ENCODE measurements around the gene PRMT2.

PRMT2 gene

DNA sequence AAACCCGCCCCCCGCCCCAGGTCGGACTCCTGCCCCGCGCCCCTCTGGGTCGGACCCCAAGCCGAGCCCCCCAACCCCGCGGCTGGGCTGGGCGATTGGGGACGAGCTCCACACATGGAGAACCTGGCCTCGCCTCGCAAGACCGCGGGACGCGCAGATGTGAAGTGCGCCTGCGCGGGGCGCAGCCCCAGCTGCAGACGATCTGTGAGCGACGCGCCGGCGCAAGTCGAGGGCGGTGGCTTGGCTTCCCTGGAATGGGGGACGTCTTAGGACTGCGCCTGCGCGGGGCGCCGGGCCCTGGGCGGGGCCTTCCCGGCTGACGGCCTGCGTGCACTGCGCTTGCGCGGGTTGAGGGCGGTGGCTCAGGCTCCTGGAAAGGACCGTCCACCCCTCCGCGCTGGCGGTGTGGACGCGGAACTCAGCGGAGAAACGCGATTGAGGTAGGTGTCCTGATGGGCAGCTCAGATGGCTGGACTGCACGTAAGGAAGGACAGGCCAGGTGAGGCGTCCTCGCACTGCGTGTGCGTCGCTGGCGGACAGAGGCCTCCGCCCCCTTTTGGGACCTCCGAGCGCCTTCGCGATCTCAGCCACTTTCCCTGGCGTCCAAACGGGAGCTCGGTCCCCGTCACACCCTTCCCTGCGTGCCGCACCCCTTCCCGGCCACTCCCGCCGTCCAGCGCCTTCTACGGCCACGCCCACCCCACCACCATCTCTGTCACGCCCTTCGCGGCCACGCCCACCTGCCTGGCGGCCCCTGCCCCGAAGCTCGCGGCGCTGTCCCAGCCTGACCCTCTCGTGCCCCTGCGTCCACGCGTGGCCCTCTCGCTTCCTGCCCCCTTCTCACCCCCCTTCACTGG lies at the start of gene PRMT2:
Gene PRMT2, plus strand, starts transcription at position 351 of the 857 bp plus-strand sequence. CDS start 1,278 bp downstream, outside the sequence.
- DNase-seq (ENCODE audit: low read depth) = peak; percentile 95

DNA sequence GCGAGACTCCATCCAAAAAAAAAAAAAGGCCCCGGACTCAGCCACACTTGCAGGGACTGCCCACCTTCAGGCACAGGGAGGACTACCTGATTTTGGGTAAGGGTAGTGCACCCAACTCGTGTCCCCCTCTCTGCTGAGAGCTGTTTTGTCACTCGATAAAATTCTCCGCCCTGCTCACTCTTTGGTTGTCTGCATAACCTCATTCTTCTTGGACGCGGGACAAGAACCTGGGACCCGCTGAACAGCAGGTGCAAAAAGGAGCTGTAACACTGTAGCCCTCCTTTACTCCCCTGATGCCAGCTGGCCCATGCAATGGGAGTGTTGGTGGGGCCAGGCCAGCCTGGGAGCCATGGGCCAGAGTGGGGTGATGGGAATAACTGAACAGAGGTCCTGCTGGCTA lies 41.2 kb upstream of the PRMT2 start:
- DNase-seq (ENCODE audit: low read depth) = no peak

DNA sequence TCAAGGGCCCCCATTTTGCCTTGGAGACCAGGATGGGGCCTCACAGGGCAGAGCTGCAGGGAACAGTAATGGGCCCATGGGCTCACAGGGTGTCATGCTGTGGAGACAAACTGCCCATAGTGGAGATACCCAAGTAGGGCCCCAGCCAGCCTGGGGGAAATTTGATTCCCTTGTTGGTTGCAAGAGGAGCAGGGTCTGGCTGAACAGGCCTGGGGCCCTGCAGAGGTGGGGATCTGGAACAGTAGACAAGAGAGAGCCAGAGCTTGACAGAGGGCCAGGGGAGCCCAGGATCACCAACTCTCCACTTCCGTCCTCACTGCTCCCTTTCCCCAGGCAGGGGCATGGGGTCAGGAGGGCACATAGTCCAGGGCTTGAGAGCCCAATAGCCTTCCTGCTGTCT lies 39.3 kb upstream of the PRMT2 start:
- DNase-seq (ENCODE audit: low read depth) = no peak

DNA sequence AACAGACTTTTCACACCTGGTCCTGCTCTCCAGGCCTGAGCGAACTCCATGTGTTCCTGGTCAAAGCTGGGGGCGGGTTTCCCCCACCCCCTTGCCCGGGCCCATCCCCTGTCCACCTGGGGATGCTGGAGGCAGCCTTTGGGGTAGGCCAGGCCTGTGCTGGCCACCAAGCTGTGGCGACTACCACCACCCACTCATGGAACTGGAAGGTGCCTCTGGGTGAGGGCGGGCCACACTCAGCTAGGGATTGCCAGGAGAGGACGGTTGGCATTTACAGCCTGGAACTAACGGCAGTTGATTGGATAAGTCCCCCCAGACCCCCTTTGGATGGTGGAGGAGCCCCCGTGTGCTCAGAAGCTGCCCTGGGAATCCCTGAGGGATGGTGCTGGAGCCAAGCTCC lies 38.4 kb upstream of the PRMT2 start:
- DNase-seq (ENCODE audit: low read depth) = no peak

DNA sequence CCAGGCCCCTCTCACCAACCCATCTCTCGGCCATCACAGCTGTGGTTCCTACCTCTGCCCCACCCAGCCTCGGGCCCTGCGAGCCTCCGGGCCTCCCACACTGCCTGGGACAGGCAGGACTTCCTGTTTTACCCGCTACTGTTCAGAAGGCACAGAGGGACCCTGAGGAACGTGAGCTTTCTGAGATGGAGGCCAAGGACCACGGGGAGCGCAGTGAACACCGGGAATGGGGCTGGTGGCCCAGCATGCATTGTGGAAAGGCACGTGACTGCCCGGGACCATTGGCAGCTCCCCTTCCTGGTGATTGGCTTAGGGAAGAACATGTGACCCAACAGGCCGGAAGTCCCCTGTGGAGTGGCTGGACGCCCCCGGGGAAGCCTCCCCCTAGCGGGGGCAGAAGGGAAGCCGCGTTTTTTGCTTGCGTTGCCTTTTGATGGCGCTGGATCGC lies 37.6 kb upstream of the PRMT2 start:
- DNase-seq (ENCODE audit: low read depth) = no peak

DNA sequence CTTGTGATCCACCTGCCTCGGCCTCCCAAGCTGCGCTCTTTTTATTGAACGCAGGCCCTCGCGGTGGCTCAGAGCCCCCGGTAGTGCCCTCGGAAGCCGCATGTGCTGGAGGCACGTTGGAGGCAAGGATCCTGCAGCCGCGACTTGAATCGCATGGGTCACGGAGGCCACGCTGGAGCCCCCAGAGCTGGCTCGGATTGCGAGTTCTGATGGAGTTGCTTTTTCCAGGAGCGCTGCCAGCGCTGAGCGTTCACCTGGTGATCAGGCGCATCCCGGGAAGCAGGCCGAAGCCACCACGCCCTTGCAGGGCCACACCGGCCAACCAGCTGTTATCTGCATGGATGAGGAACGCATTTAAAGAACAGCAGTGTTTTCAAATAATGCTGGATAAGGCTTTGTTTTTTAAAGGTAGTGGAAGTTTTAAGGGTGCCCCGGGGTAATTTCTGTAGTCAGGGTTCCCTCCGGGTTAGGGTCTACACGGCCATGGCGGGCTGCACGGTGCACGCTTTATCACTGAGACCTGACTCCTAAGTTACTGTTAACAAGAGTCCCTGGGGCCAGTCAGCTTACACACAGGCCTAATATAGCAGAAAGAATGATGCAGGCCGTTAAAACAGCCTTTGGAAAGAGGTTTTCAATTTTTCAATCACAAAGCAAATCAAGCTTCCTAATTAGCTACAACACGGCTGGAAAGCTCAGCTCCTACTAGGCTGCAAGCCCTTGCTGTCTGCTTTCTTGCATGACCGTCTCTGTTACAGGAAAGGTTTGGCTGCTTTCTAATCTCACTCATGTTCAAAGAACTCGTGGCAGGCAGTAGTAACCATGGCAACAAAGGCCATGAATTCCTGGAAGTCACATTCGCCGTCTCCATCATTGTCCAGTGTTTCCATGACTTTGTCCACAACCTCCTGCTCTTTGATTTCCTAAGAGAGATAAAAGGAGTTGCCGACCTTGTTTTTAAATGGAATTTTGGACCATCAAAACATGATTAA lies 36.6 kb upstream of the PRMT2 start:
- no peak for DNase-seq (ENCODE audit: low read depth)

DNA sequence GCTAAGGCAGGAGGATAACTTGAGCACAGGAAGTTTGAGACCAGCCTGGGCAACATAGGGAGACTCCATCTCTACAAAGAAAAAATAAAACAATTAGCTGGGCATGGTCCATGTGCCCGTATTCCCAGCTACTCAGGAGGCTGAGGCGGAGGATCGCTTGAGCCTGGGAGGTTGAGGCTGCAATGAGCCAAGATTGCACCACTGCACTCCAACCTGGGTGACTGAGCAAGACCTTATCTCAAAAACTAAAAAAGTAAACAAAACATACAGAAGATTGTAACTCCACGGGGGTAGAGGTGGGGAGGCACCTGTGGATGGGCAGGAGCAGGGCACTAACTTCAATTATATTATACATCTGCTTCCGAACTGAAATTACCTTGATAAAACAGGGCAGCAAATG lies 35.2 kb upstream of the PRMT2 start:
- DNase-seq (ENCODE audit: low read depth) = no peak

DNA sequence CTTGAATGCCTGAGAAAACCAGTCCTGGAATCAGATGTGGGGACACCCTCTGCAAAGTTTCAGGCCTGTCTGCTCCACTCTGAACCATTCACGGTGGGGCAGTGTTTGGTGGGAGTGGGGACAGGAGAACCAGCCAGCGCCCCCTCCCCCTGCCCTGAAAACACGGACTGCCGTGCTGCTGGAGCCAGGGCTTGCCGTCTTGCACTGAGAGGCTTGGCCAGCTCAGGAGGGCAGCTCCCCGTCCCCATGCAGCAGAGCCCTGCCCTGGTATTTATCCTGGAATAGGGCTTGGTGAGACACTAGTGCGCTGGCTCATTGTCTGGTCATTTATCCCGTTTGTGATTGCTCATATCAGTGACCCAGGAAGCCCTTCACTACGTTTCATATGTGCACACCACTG lies 34.5 kb upstream of the PRMT2 start:
- no peak for DNase-seq (ENCODE audit: low read depth)

DNA sequence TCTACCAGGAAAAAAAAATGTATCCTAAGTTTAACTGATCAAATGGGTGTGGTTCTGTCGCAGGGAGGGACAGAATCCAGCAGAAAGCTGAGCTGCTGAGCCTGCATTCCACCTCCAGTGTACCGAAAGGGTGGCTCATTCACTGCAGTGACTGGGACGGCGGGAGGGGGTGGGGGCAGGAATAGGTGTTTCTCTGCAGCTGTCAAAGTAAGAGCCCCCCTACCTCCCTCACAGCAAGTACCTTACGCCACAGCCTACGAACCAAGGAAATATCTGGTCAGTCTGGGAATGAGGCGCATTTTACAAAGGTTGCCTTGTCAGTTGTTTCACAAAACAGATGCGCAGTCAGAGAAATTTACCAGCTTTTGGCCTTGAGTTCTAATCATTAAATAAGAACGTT lies 32.2 kb upstream of the PRMT2 start:
- no peak for DNase-seq (ENCODE audit: low read depth)

DNA sequence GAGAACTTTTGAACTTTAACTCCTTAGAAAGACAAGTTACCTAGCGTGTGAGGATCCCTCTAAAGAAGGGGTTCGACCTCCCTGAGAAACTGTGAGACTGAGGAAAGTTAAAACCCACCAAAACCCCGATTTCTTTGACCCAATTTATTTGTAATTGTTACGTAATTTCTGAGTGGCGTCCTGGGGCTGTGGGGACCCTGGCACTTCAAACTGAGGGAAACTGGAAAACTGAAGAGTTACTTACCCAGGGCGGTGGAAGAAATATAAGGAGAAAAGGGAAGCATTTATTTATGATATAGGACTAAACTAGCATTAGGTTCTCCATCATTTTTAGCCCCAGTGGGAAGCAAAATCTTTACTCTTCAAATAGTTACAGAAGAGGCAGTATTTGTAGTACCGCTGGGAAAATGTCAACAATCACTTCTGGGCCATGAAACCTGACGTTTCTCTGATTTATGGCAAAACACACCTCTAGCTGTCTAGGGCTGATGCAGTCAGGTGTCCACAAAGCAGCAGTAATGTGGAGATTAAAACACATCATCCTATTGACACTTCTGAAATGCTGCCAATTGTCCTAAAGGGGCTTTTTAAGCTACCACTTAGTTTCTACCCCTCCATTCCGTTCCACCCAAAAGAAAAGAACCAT lies 31.0 kb upstream of the PRMT2 start:
- DNase-seq (ENCODE audit: low read depth) = no peak

DNA sequence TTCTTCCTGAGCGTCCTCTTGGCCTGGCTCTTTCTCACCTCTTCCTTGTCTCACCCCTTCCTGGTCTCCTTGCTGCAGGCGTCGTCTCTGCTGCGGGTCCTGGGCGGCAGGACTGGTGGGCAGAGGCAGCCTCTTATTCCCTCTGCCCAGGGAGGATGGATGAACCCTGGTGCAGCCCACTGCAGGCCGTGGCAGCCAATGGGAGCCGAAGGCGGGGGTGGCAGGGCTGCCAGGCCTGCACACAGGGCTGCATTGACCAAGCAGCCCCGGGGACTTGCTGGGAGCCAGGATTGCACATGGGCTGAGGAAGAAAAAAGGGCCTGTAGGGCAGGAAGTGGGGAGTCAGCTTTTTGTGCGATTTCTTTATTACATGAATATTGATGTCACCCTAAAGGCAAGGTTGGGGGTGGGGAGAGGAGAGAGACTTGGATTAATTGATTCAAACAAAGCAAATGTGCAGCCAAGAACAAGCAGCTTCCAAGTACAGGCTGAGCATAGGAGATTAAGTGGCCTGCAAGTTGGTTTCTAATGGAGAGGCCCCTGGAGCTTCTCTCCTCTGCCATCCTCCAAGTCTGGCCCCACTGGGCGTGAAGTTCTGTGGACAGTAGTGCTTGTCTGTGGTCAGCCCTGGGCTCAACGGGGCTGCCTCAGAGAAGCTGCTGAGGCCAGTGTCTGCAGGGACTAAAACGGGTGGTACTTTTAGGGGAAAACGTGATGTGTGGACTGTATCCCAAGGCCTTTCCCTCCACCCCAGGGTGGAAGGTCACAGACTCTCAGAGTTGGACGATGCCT lies 30.3 kb upstream of the PRMT2 start, which contains the start of gene S100B:
Gene S100B, minus strand, starts transcription at position 108 of the 792 bp plus-strand sequence. CDS start 2,667 bp downstream, outside the sequence.
- no peak for DNase-seq (ENCODE audit: low read depth)

DNA sequence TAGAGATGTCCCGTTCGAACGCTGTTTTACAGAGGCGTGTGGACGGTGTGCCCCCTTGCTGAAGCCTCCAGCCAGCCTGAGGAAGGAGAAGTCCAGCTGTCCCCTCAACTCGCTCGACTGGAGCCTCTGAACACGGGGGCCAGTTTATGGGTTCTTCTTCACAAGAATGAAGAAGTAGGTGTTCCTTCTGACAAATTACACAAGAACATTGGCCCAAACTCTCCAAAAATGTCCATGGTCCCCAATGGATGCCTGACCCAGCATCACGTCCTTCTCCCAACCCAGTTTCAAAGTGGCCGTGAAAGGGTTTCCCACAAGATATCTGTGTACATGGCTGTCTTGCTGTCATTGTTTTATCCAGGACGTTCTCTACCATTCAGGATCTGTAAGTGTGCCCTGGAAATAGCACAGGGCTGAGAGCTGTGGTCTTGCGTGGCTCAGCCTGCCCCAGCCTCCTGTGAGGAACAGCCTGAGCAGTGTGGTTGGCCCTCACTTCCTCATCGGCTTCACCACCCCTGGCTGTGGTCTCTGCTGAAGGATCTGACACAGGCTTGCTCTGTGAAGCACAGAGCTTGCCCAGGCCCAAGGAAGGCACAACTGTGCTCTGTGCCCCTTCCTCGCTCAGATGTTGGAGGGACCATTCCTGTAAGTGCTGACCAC lies 29.6 kb upstream of the PRMT2 start:
- DNase-seq (ENCODE audit: low read depth) = no peak

DNA sequence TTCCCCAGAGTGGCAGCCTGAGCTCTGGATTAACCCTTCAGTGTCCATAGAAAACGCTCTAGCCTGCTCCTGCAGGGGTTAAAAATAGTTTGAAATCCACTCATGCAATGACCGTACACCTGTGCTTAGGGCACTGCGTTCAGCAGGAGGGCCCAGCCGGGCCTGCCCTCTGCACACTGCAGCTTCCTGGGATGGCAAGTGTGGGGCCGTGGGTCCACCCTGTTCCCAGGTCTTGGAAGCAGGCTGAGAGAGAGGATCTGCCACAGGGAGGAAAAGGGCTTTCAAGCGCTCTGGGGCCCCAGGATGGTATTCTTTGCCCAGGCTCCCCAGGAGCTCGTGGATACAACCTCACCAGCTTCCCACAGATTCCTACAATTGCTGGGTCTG lies 29.1 kb upstream of the PRMT2 start:
- DNase-seq (ENCODE audit: low read depth) = no peak

DNA sequence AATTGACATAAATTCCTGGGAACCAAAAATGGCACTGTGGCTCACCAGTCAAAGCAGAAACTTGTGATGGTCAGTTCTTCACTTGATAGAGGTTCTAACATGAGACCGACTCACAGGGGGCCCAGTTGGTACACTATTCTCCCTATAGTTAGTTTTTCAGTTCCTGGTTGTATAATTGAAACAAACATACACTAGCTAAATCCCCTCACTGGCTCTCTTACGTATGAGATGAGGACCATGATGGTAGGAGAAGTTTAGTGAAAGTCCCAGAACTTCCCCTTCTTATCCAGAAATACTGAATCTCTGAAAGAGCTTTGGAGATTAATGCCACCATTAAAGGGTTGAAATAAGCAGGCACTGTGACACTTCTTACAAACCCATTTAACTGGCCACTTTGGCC lies 27.8 kb upstream of the PRMT2 start:
- DNase-seq (ENCODE audit: low read depth) = no peak

DNA sequence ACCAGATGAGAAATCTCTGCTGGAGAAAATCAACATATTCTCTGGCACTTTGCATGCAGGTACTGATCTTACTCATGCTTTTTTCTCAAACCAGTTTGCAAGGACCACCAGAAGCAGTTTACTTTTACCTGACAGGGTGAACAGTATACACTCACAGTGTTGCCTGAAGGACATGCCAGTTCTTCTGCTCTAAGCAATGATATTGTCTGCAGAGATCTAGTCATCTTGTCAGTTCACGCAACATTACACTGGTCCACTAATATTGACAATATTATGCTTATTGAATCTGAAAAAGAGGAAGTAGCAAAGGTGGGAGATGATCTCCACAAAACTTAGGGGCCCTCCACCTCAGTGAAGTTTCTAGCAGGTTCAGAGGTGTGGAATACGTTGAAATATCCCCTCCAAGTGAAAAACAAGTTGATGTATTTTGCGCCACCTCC lies 26.8 kb upstream of the PRMT2 start:
- no peak for DNase-seq (ENCODE audit: low read depth)

DNA sequence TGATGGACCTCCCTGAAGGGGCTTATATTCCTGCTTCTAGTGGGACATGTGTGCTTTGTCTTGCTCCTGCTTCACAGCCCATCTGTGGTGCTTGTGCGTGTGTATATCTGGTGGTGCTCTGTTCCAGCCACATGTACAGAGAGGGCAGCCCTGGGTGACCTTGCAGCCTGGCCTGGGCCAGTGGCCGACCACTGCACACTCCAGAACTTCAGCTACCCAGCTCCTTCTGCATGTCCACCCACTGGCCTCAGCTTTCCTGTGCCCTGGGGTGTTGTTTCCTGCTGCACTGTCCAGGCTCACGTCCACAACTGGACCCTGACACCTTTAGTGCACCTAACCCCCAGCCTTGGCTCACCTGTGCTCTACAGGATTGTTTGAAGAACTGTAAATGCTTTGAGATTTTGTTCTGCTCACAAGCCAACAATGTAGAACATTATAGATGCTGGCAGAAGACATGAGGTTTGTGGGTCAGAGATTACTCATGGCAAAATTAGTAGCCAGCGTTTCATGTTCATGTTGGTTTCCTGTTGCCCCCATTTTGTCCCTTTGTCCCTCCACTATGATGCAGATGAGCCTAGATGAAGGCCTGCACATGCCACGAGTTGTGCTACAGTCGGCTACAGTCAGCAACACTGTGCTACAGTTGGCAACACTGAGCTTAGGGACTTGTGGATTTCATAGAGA lies 25.3 kb upstream of the PRMT2 start:
- no peak for DNase-seq (ENCODE audit: low read depth)

DNA sequence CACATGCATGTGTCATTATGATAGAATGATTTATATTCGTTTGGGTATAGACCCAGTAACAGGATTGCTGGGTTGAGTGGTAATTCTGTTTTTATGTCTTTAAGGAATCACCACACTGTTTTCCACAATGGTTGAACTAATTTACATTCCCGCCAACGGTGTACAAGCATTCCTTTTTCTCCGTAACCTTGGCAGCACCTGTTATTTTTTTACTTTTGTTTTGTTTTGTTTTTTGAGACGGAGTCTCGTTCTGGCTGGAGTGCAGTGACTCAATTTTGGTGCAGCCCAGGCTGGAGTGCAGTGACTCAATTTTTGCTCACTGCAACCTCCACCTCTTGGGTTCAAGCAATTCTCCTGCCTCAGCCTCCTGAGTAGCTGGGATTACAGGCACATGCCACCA lies 22.1 kb upstream of the PRMT2 start:
- DNase-seq (ENCODE audit: low read depth) = no peak

DNA sequence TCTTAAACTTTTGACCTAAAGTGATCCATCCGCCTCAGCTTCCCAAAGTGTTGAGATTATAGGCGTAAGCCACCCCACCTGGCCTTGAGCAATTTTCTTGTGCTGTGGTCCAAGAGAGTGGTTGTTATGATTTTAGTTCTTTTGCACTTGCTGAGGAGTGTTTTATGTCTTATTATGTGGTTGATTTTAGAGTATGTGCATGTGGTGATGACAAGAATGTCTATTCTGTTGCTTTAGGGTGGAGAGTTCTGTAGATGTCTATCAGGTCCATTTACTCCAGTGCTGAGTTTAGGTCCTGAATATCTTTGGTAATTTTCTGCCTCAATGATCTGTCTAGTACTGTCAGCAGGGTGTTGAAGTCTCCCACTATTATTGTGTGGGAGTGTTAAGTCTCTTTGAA lies 19.4 kb upstream of the PRMT2 start:
- no peak for DNase-seq (ENCODE audit: low read depth)

DNA sequence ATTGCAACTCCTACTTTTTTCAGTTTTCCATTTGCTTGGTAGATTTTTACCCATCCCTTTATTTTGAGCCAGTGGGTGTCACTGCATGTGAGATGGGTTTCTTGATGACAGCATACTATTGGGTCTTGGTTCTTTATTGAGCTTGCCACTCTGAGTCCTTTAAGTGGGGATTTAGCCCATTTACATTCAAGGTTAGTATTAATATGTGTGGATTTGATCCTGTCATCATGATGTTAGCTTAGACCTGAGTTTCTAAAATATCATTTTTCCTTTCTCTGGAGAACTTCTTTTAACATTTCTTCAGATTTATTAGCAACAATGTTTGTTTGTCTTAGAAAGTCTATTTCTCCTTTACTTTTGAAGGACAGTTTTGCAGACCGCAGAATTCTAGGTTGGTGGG lies 18.8 kb upstream of the PRMT2 start:
- DNase-seq (ENCODE audit: low read depth) = no peak
